ENCODE results near the gene FRMD4B.

GRCh38 chr3:69353088-69353478 is 32.8 kb downstream of the FRMD4B start:
- TF ChIP-seq CTCF (IDR thresholded peaks at IDR 0.05), result no peak
- TF ChIP-seq POLR2A (IDR thresholded peaks at IDR 0.05), result no peak
